Stimulated activated CD4-positive, alpha-beta T cell treated with anti-CD3 and anti-CD28 coated beads, TNF-alpha, amount 100 ng/mL, for 1 hour (primary cell): Measurements from ENCODE around the gene DLGAP1.
"Not testable (repeated sequence)": the region's sequence is repeated elsewhere in the genome, so short reads cannot be mapped to it uniquely, and the experiment has no call there.

ENCODE experiments used
- DNase-seq, 3 donors: peaks; one replicate each; pipeline ENCODE4 v3.0.0-alpha.2; 2020; ENCODE audit warnings: low read depth in 3 of 3, low spot score in 1 of 3

DLGAP1 gene

GRCh38 chr18:3612315-3612714 is 842.8 kb downstream of the DLGAP1 start:
- DNase-seq: no peak

- DNase-seq: no peak
Observed at GRCh38 chr18:3611313-3612090, 843.6 kb downstream of the DLGAP1 start.

GRCh38 chr18:3610813-3611212 is 844.3 kb downstream of the DLGAP1 start:
- DNase-seq: no peak

- DNase-seq: no peak
Observed at GRCh38 chr18:3610188-3610708, 844.9 kb downstream of the DLGAP1 start.

- no peak for DNase-seq
Observed at GRCh38 chr18:3608488-3608887, 846.6 kb downstream of the DLGAP1 start.

GRCh38 chr18:3608099-3608453 is 847.0 kb downstream of the DLGAP1 start:
- DNase-seq: not testable (repeated sequence)

- no peak for DNase-seq
Observed at GRCh38 chr18:3607309-3608098, 847.6 kb downstream of the DLGAP1 start.

- DNase-seq: not testable (repeated sequence)
Observed at GRCh38 chr18:3606863-3607262, 848.2 kb downstream of the DLGAP1 start.

GRCh38 chr18:3605954-3606443 is 849.1 kb downstream of the DLGAP1 start:
- DNase-seq: no peak

GRCh38 chr18:3605486-3605952 is 849.6 kb downstream of the DLGAP1 start:
- no peak for DNase-seq

- DNase-seq: no peak
Observed at GRCh38 chr18:3604498-3605408, 850.4 kb downstream of the DLGAP1 start.

- DNase-seq: no peak
Observed at GRCh38 chr18:3604235-3604497, 850.9 kb downstream of the DLGAP1 start.

GRCh38 chr18:3603421-3604234 is 851.5 kb downstream of the DLGAP1 start:
- no peak for DNase-seq

GRCh38 chr18:3601106-3601755 is 853.9 kb downstream of the DLGAP1 start:
- not testable (repeated sequence) for DNase-seq

GRCh38 chr18:3599861-3600260 is 855.2 kb downstream of the DLGAP1 start:
- DNase-seq: no peak

GRCh38 chr18:3599195-3599594 is 855.9 kb downstream of the DLGAP1 start:
- DNase-seq: no peak

- DNase-seq: no peak
Observed at GRCh38 chr18:3598581-3598980, 856.5 kb downstream of the DLGAP1 start.

GRCh38 chr18:3597409-3598357 is 857.4 kb downstream of the DLGAP1 start:
- DNase-seq: no peak
